Measurements from ENCODE around the gene AUNIP.

Gene AUNIP

GRCh38 chr1:25786887-25787759, 72.1 kb downstream of the AUNIP start:
- no peak overlapping the region for H3K4me3 ChIP-seq (ENCODE audit: low read length)
- TF ChIP-seq CTCF (IDR thresholded peaks at IDR 0.05; ENCODE audit: insufficient read depth, low read depth, low read length, missing control alignments): no peak
- peak; percentile 32 for DNase-seq (ENCODE audit: low read depth)

GRCh38 chr1:25785333-25786067, 73.8 kb downstream of the AUNIP start:
- H3K4me3 ChIP-seq (ENCODE audit: low read length): no peak overlapping the region
- TF ChIP-seq CTCF (IDR thresholded peaks at IDR 0.05; ENCODE audit: insufficient read depth, low read depth, low read length, missing control alignments): no peak

GRCh38 chr1:25784575-25785051, 74.6 kb downstream of the AUNIP start:
- DNase-seq (ENCODE audit: low read depth): no peak
- H3K4me3 ChIP-seq (ENCODE audit: low read length): no peak overlapping the region
- no peak for TF ChIP-seq CTCF (IDR thresholded peaks at IDR 0.05; ENCODE audit: insufficient read depth, low read depth, low read length, missing control alignments)

More at GRCh38 chr1:25785333-25786067, 73.8 kb downstream of the AUNIP start:
- no peak for DNase-seq (ENCODE audit: low read depth)

Measured in epithelial cell of esophagus (primary cell).